A549 (cell line): ENCODE measurements around the gene RBM24. TPM values are rescaled to one million over a fixed set of nuclear protein-coding genes. Genes with fewer than 3 reads are reported as not detected.

Experiments used
- ATAC-seq, 2 experiments: fragments of 200-7000 bp in 1 of 2; fragments of >200 bp in 1 of 2; cut with Nextera tagmentation in 1 of 2; cut with Tn5 transposase in 1 of 2; 3 replicates each; pipeline versions ENCODE4 v1.8.0 to v1.9.1; 2018 to 2020; ENCODE audit warnings: mild to moderate bottlenecking in 1 of 2, moderate library complexity in 1 of 2
- CTCF ChIA-PET: fragments of 300-600 bp; sonication (Branson Sonifier 250); formaldehyde crosslinking; extraction: SDS; loops from one replicate; lab custom pipeline; 2021; ENCODE audit warnings: antibody characterized with exemption, inconsistent platforms; lab: Yijun Ruan, JAX
- POLR2A ChIA-PET: fragments of 350-600 bp; formaldehyde crosslinking; extraction: SDS; loops from one replicate; lab custom pipeline; 2021; ENCODE audit warnings: antibody characterized with exemption, inconsistent platforms; lab: Yijun Ruan, JAX
- DNase-seq, 2 experiments: peaks; one replicate each; pipeline versions ENCODE4 v3.0.0 to v3.0.0-alpha.2; 2011 to 2016; ENCODE audit warnings: low read depth in 1 of 2, low spot score in 1 of 2
- FAIRE-seq: peaks from 2 replicates; lab custom pipeline; 2011; peaks lifted over from hg19 to GRCh38; lab: Jason Lieb, UNC
- H3K27ac ChIP-seq, 2 experiments: fragments of >200 bp; sonication (Bioruptor Twin); formaldehyde crosslinking; 3 replicates each; pipeline ENCODE4 v1.5.1; 2016 to 2017
- H3K4me1 ChIP-seq: fragments of >200 bp; sonication (Bioruptor Twin); formaldehyde crosslinking; 3 replicates; pipeline ENCODE4 v1.6.1; 2016
- H3K4me2 ChIP-seq: fragments of >200 bp; sonication (Bioruptor Twin); formaldehyde crosslinking; 3 replicates; pipeline ENCODE4 v1.6.1; 2016
- H3K4me3 ChIP-seq: fragments of >200 bp; sonication (Bioruptor Twin); formaldehyde crosslinking; 3 replicates; pipeline ENCODE4 v1.5.1; 2016
- H3K9me3 ChIP-seq: fragments of >200 bp; sonication (Bioruptor Twin); formaldehyde crosslinking; 3 replicates; pipeline ENCODE4 v1.6.1; 2016
- CEBPB ChIP-seq, 2 experiments: fragments of >200 bp in 1 of 2; sonication (Bioruptor Twin) in 1 of 2; formaldehyde crosslinking in 1 of 2; IDR thresholded peaks; 2 replicates each; pipeline ENCODE4 v1.6.1; 2012 to 2016
- CHD4 ChIP-seq: fragments of 200-600 bp; sonication (generic); IDR thresholded peaks from 2 replicates; pipeline ENCODE4 v1.6.1; 2016; ENCODE audit warnings: antibody characterized with exemption, mild to moderate bottlenecking, borderline replicate concordance
- EHF ChIP-seq: fragments of 250-450 bp; sonication (Bioruptor Pico); IDR thresholded peaks from 2 replicates; pipeline ENCODE4 v1.5.0; 2020; ENCODE audit warnings: mild to moderate bottlenecking
- ESRRA ChIP-seq: fragments of 150-350 bp; IDR thresholded peaks from 2 replicates; pipeline ENCODE4 v1.6.1; 2014; ENCODE audit warnings: mild to moderate bottlenecking, low read length, borderline replicate concordance
- FOSL2 ChIP-seq, 2 experiments: fragments of 450-650 bp in 1 of 2; fragments of >200 bp in 1 of 2; sonication (Bioruptor Twin) in 1 of 2; formaldehyde crosslinking; IDR thresholded peaks; 2 replicates each; pipeline versions ENCODE4 v1.5.0 to v1.6.1; 2016 to 2020; ENCODE audit warnings: mild to moderate bottlenecking in 1 of 2, moderate library complexity in 1 of 2
- GATA3 ChIP-seq: IDR thresholded peaks from 2 replicates; pipeline ENCODE4 v1.6.1; 2012; ENCODE audit warnings: borderline replicate concordance
- HEYL ChIP-seq: fragments of 250-450 bp; sonication (Bioruptor Pico); IDR thresholded peaks from 2 replicates; pipeline ENCODE4 v1.8.0; 2021; ENCODE audit warnings: mild to moderate bottlenecking, moderate library complexity
- JUN ChIP-seq, 2 experiments: fragments of >200 bp; sonication (Bioruptor Twin); formaldehyde crosslinking; IDR thresholded peaks; 2 replicates in 1 of 2; 3 replicates in 1 of 2; pipeline ENCODE4 v1.6.1; 2016 to 2017
- JUNB ChIP-seq: fragments of >200 bp; sonication (Bioruptor Twin); formaldehyde crosslinking; IDR thresholded peaks from 2 replicates; pipeline ENCODE4 v1.6.1; 2016
- KDM1A ChIP-seq: fragments of 200-600 bp; sonication (generic); IDR thresholded peaks from 2 replicates; pipeline ENCODE4 v1.6.1; 2016; ENCODE audit warnings: low read depth, mild to moderate bottlenecking
- MAFK ChIP-seq: fragments of 450-650 bp; IDR thresholded peaks from 2 replicates; pipeline ENCODE4 v1.6.1; 2014; ENCODE audit not compliant: partially characterized antibody
- NPAS2 ChIP-seq: fragments of 250-450 bp; sonication (Bioruptor Pico); IDR thresholded peaks from 2 replicates; pipeline ENCODE4 v1.8.0; 2022; ENCODE audit warnings: mild to moderate bottlenecking, moderate library complexity, borderline replicate concordance
- NR3C1 ChIP-seq: fragments of >200 bp; sonication (Bioruptor Twin); formaldehyde crosslinking; IDR thresholded peaks from 3 replicates; pipeline ENCODE4 v1.6.1; 2017
- PHF8 ChIP-seq: fragments of 200-600 bp; sonication (generic); IDR thresholded peaks from 2 replicates; pipeline ENCODE4 v1.6.1; 2016; ENCODE audit warnings: low read depth, mild to moderate bottlenecking, antibody characterized with exemption, moderate library complexity, borderline replicate concordance
- POLR2A ChIP-seq: IDR thresholded peaks from 2 replicates; pipeline ENCODE4 v1.6.1; 2012; ENCODE audit warnings: mild to moderate bottlenecking, low read length
- RFX5 ChIP-seq: fragments of 450-650 bp; IDR thresholded peaks from 2 replicates; pipeline ENCODE4 v1.7.1; 2014; ENCODE audit warnings: antibody characterized with exemption, mild to moderate bottlenecking, moderate library complexity
- RNF2 ChIP-seq: fragments of 200-600 bp; sonication (generic); IDR thresholded peaks from 2 replicates; pipeline ENCODE4 v1.6.1; 2016; ENCODE audit warnings: low read depth, mild to moderate bottlenecking, antibody characterized with exemption, moderate library complexity, borderline replicate concordance
- ZSCAN20 ChIP-seq: fragments of 250-450 bp; sonication (Bioruptor Pico); IDR thresholded peaks from 2 replicates; pipeline ENCODE4 v1.8.0; 2022; ENCODE audit warnings: mild to moderate bottlenecking, moderate library complexity
- WGBS: methylation state at CpG from one replicate; pipeline ENCODE4 v1.1.6; 2017; ENCODE audit errors: missing lambda C conversion rate; 5-methylcytosine and 5-hydroxymethylcytosine counted together
- polyA plus RNA-seq, 4 experiments: library from polyadenylated mRNA; depleted of rRNA in 3 of 4; stranded (reverse); fragments of >200 nt; fragmentation: RNase III in 1 of 4; extraction: RNeasy Plus Mini Kit Qiagen cat#74134 plus additional on column Dnase treatment in 1 of 4; gene quantifications; 2 replicates in 3 of 4; 3 replicates in 1 of 4; pipeline ENCODE4 v1.2.3, GENCODE V29; 2011 to 2017
- TF ChIP-seq, protein P1 (sequence below): fragments of 250-450 bp; sonication (Bioruptor Pico); IDR thresholded peaks from 2 replicates; pipeline ENCODE4 v1.5.0; 2020; ENCODE audit warnings: low read depth, mild to moderate bottlenecking, moderate library complexity
- TF ChIP-seq, protein P2 (sequence below): fragments of 200-600 bp; sonication (generic); IDR thresholded peaks from 2 replicates; pipeline ENCODE4 v1.6.1; 2016; ENCODE audit warnings: antibody characterized with exemption, mild to moderate bottlenecking, moderate library complexity
- TF ChIP-seq, protein P3 (sequence below): IDR thresholded peaks from 2 replicates; pipeline ENCODE4 v1.6.1; 2012

Gene RBM24
- polyA plus RNA-seq, 2 of the 4 experiments (the other 2 are of a cell fraction): 13.7 to 27.5 TPM

DNA sequence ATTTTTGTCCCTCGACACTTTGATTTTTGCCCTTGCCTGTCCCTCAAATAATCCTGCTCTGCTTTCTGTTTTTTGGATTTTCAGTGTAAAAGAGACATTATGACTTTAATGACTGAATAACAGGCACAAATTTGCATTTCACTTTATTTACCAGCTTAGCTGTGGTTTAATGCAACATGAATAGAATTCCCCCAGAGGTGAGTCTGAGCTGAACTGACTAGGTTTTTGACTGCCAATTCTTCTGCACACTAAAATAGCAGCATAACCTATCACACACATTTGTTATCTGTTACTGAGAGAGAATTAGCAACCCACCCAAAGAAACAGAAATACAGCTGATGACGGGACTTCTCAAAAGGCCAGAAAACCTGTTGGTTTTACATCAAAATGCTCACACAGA lies 3.9 kb upstream of the RBM24 start:
- H3K4me2 ChIP-seq: peak overlapping the region; percentile 89

DNA sequence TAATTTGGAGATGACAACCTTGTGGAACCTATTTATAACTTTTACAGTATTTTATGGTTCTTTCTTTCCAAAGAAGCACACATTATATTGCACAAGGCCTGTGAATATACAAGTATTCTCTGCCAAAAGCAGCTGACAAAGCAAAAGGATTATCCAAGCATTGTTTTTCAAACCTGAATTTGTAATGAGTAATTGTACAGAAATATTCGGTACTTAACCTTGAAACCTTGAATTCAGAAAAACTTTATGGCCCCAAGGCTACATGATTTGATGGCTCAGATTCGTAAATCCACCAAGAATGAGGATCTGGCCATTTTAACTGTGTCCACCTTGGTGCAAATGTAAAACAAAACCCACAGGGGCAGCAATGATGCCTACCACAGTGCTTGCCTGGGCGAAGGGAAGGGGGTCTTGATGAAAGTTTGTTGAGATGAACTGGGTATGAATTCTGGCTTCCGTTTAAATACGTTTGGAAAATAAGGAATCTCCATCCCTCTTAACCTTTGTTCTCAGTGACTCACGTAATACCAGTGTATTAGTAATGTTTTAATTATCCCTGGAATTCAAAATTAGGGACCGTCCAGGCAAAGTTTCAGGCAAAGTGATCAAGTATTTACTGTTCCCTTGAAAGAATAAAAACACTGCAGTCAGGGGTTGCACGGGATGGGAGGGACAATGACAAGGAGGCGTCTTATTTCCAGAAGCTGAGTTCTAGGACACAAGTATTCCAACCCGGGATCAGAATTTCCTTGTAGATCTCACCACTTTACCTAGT lies 2.7 kb upstream of the RBM24 start:
- POLR2A ChIA-PET: interaction anchor here (0.9 to 1.3 kb wide), 2 partner anchors 301 to 302 kb away, joined by 3 read pairs; no protein-coding TSS in a partner anchor
- peaks cover 37% of the 10 kb centered on the region for H3K4me1 ChIP-seq
- CTCF ChIA-PET: no interaction called here
- TF ChIP-seq RFX5: no peak
- TF ChIP-seq HEYL (CRISPR knock-in tag): no peak
- no peak for TF ChIP-seq ESRRA
- TF ChIP-seq FOSL2 (IDR thresholded peaks at IDR 0.05): peak; percentile 51; the same call in 1 of the 2 replicates
- TF ChIP-seq FOSL2 (CRISPR knock-in tag; IDR thresholded peaks at IDR 0.05): peak; percentile 76
- peak in 1 of 2 experiments; percentile 61; a peak in 2 of 4 replicates for TF ChIP-seq CEBPB (IDR thresholded peaks at IDR 0.05)
- peak in 1 of 2 experiments; percentile 52; a peak in 1 of 5 replicates for TF ChIP-seq JUN (IDR thresholded peaks at IDR 0.05)
- TF ChIP-seq MAFK: peak; percentile 67
- peak; percentile 46; the same call in 1 of the 2 replicates for TF ChIP-seq GATA3
- no peak for TF ChIP-seq PHF8
- no peak for TF ChIP-seq ZSCAN20
- TF ChIP-seq RNF2: no peak
- no peak for TF ChIP-seq EHF (CRISPR knock-in tag)
- peak; percentile 60 for TF ChIP-seq JUNB
- no peak for TF ChIP-seq NR3C1
- ATAC-seq (peak; percentile 17 to 41; a peak in 4 of 6 replicates), DNase-seq (peak in 1 of 2 experiments; percentile 70), FAIRE-seq (no peak)
- no peaks in the 10 kb centered on the region for H3K9me3 ChIP-seq
- H3K4me3 ChIP-seq: peak overlapping the region; percentile 27; the same call in 2 of the 3 replicates
- peak overlapping the region; percentile 84 to 99 for H3K27ac ChIP-seq
- H3K4me2 ChIP-seq: peak overlapping the region; percentile 89
- 5% methylated on average over 10 of the region's 10 CpGs for WGBS

More for the DNA sequence above, 3.9 kb upstream of the RBM24 start:
- H3K9me3 ChIP-seq: no peaks in the 10 kb centered on the region
- no peak for DNase-seq
- POLR2A ChIA-PET: no interaction called here
- no peak for TF ChIP-seq NR3C1
- TF ChIP-seq RFX5: no peak
- TF ChIP-seq RNF2: no peak
- no peak for TF ChIP-seq KDM1A
- TF ChIP-seq, protein P1, sequence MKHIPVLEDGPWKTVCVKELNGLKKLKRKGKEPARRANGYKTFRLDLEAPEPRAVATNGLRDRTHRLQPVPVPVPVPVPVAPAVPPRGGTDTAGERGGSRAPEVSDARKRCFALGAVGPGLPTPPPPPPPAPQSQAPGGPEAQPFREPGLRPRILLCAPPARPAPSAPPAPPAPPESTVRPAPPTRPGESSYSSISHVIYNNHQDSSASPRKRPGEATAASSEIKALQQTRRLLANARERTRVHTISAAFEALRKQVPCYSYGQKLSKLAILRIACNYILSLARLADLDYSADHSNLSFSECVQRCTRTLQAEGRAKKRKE: no peak
- TF ChIP-seq, protein P2, sequence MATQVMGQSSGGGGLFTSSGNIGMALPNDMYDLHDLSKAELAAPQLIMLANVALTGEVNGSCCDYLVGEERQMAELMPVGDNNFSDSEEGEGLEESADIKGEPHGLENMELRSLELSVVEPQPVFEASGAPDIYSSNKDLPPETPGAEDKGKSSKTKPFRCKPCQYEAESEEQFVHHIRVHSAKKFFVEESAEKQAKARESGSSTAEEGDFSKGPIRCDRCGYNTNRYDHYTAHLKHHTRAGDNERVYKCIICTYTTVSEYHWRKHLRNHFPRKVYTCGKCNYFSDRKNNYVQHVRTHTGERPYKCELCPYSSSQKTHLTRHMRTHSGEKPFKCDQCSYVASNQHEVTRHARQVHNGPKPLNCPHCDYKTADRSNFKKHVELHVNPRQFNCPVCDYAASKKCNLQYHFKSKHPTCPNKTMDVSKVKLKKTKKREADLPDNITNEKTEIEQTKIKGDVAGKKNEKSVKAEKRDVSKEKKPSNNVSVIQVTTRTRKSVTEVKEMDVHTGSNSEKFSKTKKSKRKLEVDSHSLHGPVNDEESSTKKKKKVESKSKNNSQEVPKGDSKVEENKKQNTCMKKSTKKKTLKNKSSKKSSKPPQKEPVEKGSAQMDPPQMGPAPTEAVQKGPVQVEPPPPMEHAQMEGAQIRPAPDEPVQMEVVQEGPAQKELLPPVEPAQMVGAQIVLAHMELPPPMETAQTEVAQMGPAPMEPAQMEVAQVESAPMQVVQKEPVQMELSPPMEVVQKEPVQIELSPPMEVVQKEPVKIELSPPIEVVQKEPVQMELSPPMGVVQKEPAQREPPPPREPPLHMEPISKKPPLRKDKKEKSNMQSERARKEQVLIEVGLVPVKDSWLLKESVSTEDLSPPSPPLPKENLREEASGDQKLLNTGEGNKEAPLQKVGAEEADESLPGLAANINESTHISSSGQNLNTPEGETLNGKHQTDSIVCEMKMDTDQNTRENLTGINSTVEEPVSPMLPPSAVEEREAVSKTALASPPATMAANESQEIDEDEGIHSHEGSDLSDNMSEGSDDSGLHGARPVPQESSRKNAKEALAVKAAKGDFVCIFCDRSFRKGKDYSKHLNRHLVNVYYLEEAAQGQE: no peak
- TF ChIP-seq, protein P3, sequence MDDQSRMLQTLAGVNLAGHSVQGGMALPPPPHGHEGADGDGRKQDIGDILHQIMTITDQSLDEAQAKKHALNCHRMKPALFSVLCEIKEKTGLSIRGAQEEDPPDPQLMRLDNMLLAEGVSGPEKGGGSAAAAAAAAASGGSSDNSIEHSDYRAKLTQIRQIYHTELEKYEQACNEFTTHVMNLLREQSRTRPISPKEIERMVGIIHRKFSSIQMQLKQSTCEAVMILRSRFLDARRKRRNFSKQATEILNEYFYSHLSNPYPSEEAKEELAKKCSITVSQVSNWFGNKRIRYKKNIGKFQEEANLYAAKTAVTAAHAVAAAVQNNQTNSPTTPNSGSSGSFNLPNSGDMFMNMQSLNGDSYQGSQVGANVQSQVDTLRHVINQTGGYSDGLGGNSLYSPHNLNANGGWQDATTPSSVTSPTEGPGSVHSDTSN: no peak
- TF ChIP-seq NPAS2 (CRISPR knock-in tag): no peak
- TF ChIP-seq POLR2A: no peak
- no peak for TF ChIP-seq GATA3
- TF ChIP-seq CHD4: no peak
- peaks cover 29% of the 10 kb centered on the region for H3K4me1 ChIP-seq
- ATAC-seq: no peak
- peak overlapping the region; percentile 13 to 99; a peak in 5 of 6 replicates for H3K27ac ChIP-seq
- no peak for FAIRE-seq
- CTCF ChIA-PET: interaction anchor here (0.7 to 0.9 kb wide), 2 partner anchors 35 to 109 kb away, joined by 3 read pairs; no protein-coding TSS in a partner anchor
- WGBS: 92% methylated on average over 2 of the region's 2 CpGs
- no peak overlapping the region for H3K4me3 ChIP-seq
